Naive B cell (primary cell): ENCODE data around the gene GRID1. TPM values are rescaled to one million over a fixed set of nuclear protein-coding genes. Genes with fewer than 3 reads are reported as not detected.
A peak's percentile ranks its signal among the peaks of the same experiment; 100 is the strongest.

Experiments
- ATAC-seq, 2 donors: fragments of 150-1000 bp; cut with Tn5 transposase; 2 replicates each; pipeline ENCODE4 v1.10.0; 2021; ENCODE audit warnings: low read depth in 2 of 2, mild to moderate bottlenecking in 2 of 2, moderate library complexity in 2 of 2
- DNase-seq: peaks from one replicate; pipeline ENCODE4 v3.0.0; 2022
- H3K27ac Mint-ChIP-seq, 6 donors: one replicate each; pipeline ENCODE4 v1.8.0; 2020 to 2022; ENCODE audit warnings: mild to moderate bottlenecking in 6 of 6, mixed read lengths in 6 of 6, moderate library complexity in 5 of 6, inconsistent platforms in 2 of 6
- H3K27me3 Mint-ChIP-seq, 3 donors: one replicate each; pipeline ENCODE4 v1.8.0; 2021 to 2022; ENCODE audit warnings: mixed read lengths in 3 of 3, mild to moderate bottlenecking in 1 of 3
- H3K36me3 Mint-ChIP-seq, 2 donors: one replicate each; pipeline ENCODE4 v1.8.0; 2020 to 2022; ENCODE audit warnings: mixed read lengths in 2 of 2, inconsistent platforms in 1 of 2, mild to moderate bottlenecking in 1 of 2
- H3K4me1 Mint-ChIP-seq, 3 donors: one replicate each; pipeline ENCODE4 v1.8.0; 2020 to 2022; ENCODE audit warnings: mixed read lengths in 3 of 3, inconsistent platforms in 1 of 3, mild to moderate bottlenecking in 1 of 3, moderate library complexity in 1 of 3
- H3K4me3 Mint-ChIP-seq, 8 donors: one replicate each; pipeline ENCODE4 v1.8.0; 2020 to 2022; ENCODE audit warnings: mild to moderate bottlenecking in 8 of 8, mixed read lengths in 8 of 8, moderate library complexity in 8 of 8, inconsistent platforms in 2 of 8
- H3K9me3 Mint-ChIP-seq, 7 donors: one replicate each; pipeline ENCODE4 v1.8.0; 2020 to 2022; ENCODE audit warnings: mixed read lengths in 7 of 7, mild to moderate bottlenecking in 5 of 7, inconsistent platforms in 2 of 7, moderate library complexity in 1 of 7
- polyA plus RNA-seq, 6 donors: library from polyadenylated mRNA; unstranded; fragments of 300-500 nt; fragmentation: Illumina TruSeq; gene quantifications; one replicate each; pipeline ENCODE4 v1.2.3, GENCODE V29; 2021; ENCODE audit warnings: low read depth in 6 of 6

Gene GRID1
- polyA plus RNA-seq, 6 donors from 2014 or later: not detected

GRCh38 chr10:86314616-86315548 lies 51.7 kb downstream of the GRID1 start:
- DNase-seq (no peak), ATAC-seq (no peak)
- H3K36me3 Mint-ChIP-seq: no peaks in the 10 kb centered on the region
- H3K27ac Mint-ChIP-seq: no peak overlapping the region
- H3K4me1 Mint-ChIP-seq: no peaks in the 10 kb centered on the region
- H3K9me3 Mint-ChIP-seq: peaks cover 0 to 2% (median 0%) of the 10 kb centered on the region in 7 donors
- H3K27me3 Mint-ChIP-seq: peaks cover 34 to 50% (median 41%) of the 10 kb centered on the region in 3 donors
- H3K4me3 Mint-ChIP-seq: no peak overlapping the region

GRCh38 chr10:86313621-86314041 lies 53.0 kb downstream of the GRID1 start:
- H3K4me1 Mint-ChIP-seq: no peaks in the 10 kb centered on the region
- no peak for ATAC-seq
- no peak overlapping the region for H3K4me3 Mint-ChIP-seq
- peaks cover 36 to 51% (median 39%) of the 10 kb centered on the region in 3 donors for H3K27me3 Mint-ChIP-seq
- no peak for DNase-seq
- no peak overlapping the region for H3K27ac Mint-ChIP-seq
- H3K36me3 Mint-ChIP-seq: no peaks in the 10 kb centered on the region
- peaks cover 0 to 2% (median 0%) of the 10 kb centered on the region in 7 donors for H3K9me3 Mint-ChIP-seq

- Mint-ChIP-seq H3K4me1 (no peaks in the 10 kb centered on the region), H3K36me3 (no peaks in the 10 kb centered on the region), H3K4me3 (no peak overlapping the region), H3K9me3 (peaks cover 0 to 2% (median 0%) of the 10 kb centered on the region in 7 donors), H3K27me3 (peaks cover 39 to 56% (median 45%) of the 10 kb centered on the region in 3 donors), H3K27ac (no peak overlapping the region)
- DNase-seq (no peak), ATAC-seq (no peak)
These were observed 53.8 kb downstream of the GRID1 start for GRCh38 chr10:86312701-86313270.

- Mint-ChIP-seq H3K36me3 (no peaks in the 10 kb centered on the region), H3K4me1 (no peaks in the 10 kb centered on the region), H3K9me3 (peaks cover 0 to 2% (median 0%) of the 10 kb centered on the region in 7 donors), H3K27ac (no peak overlapping the region), H3K27me3 (peaks cover 40 to 56% (median 46%) of the 10 kb centered on the region in 3 donors), H3K4me3 (no peak overlapping the region)
- DNase-seq (no peak), ATAC-seq (no peak)
These were observed 54.7 kb downstream of the GRID1 start for GRCh38 chr10:86311906-86312305.

- DNase-seq: no peak
- Mint-ChIP-seq H3K36me3 (no peaks in the 10 kb centered on the region), H3K4me1 (no peaks in the 10 kb centered on the region), H3K27ac (no peak overlapping the region), H3K27me3 (peaks cover 40 to 54% (median 45%) of the 10 kb centered on the region in 3 donors), H3K9me3 (peaks cover 0 to 2% (median 0%) of the 10 kb centered on the region in 7 donors), H3K4me3 (no peak overlapping the region)
- ATAC-seq: no peak
These were observed 55.4 kb downstream of the GRID1 start for GRCh38 chr10:86311190-86311589.

- no peak overlapping the region for H3K4me3 Mint-ChIP-seq
- H3K36me3 Mint-ChIP-seq: no peaks in the 10 kb centered on the region
- H3K27me3 Mint-ChIP-seq: peaks cover 37 to 49% (median 40%) of the 10 kb centered on the region in 3 donors
- no peaks in the 10 kb centered on the region for H3K4me1 Mint-ChIP-seq
- H3K9me3 Mint-ChIP-seq: peaks cover 0 to 2% (median 0%) of the 10 kb centered on the region in 7 donors
- DNase-seq (no peak), ATAC-seq (no peak)
- H3K27ac Mint-ChIP-seq: no peak overlapping the region
These were observed 55.9 kb downstream of the GRID1 start for GRCh38 chr10:86310702-86311101.

GRCh38 chr10:86310291-86310690 lies 56.3 kb downstream of the GRID1 start:
- DNase-seq (no peak), ATAC-seq (no peak)
- no peaks in the 10 kb centered on the region for H3K4me1 Mint-ChIP-seq
- H3K4me3 Mint-ChIP-seq: no peak overlapping the region
- peaks cover 0 to 2% (median 0%) of the 10 kb centered on the region in 7 donors for H3K9me3 Mint-ChIP-seq
- H3K36me3 Mint-ChIP-seq: no peaks in the 10 kb centered on the region
- peaks cover 33 to 49% (median 39%) of the 10 kb centered on the region in 3 donors for H3K27me3 Mint-ChIP-seq
- H3K27ac Mint-ChIP-seq: no peak overlapping the region

- Mint-ChIP-seq H3K27me3 (peaks cover 30 to 56% (median 42%) of the 10 kb centered on the region in 3 donors), H3K4me1 (no peaks in the 10 kb centered on the region), H3K4me3 (no peak overlapping the region), H3K9me3 (peaks cover 0 to 3% (median 0%) of the 10 kb centered on the region in 7 donors), H3K27ac (peak overlapping the region in 1 of 6 donors; percentile 58), H3K36me3 (no peaks in the 10 kb centered on the region)
- DNase-seq: no peak
- ATAC-seq: no peak
These were observed 58.5 kb downstream of the GRID1 start for GRCh38 chr10:86308056-86308455.

GRCh38 chr10:86306628-86307278 lies 59.8 kb downstream of the GRID1 start:
- H3K4me1 Mint-ChIP-seq: no peaks in the 10 kb centered on the region
- H3K4me3 Mint-ChIP-seq: no peak overlapping the region
- H3K27me3 Mint-ChIP-seq: peaks cover 29 to 60% (median 47%) of the 10 kb centered on the region in 3 donors
- H3K36me3 Mint-ChIP-seq: no peaks in the 10 kb centered on the region
- peaks cover 0 to 3% (median 0%) of the 10 kb centered on the region in 7 donors for H3K9me3 Mint-ChIP-seq
- ATAC-seq (no peak), DNase-seq (no peak)
- H3K27ac Mint-ChIP-seq: no peak overlapping the region

- no peak overlapping the region for H3K4me3 Mint-ChIP-seq
- DNase-seq: no peak
- no peaks in the 10 kb centered on the region for H3K4me1 Mint-ChIP-seq
- no peaks in the 10 kb centered on the region for H3K36me3 Mint-ChIP-seq
- ATAC-seq: no peak
- peaks cover 0 to 3% (median 0%) of the 10 kb centered on the region in 7 donors for H3K9me3 Mint-ChIP-seq
- H3K27me3 Mint-ChIP-seq: peaks cover 29 to 64% (median 52%) of the 10 kb centered on the region in 3 donors
- H3K27ac Mint-ChIP-seq: no peak overlapping the region
These were observed 61.1 kb downstream of the GRID1 start for GRCh38 chr10:86305521-86305920.

- ATAC-seq (no peak), DNase-seq (no peak)
- no peak overlapping the region for H3K27ac Mint-ChIP-seq
- H3K4me1 Mint-ChIP-seq: no peaks in the 10 kb centered on the region
- peaks cover 21 to 66% (median 45%) of the 10 kb centered on the region in 3 donors for H3K27me3 Mint-ChIP-seq
- H3K36me3 Mint-ChIP-seq: no peaks in the 10 kb centered on the region
- peaks cover 0 to 3% (median 0%) of the 10 kb centered on the region in 7 donors for H3K9me3 Mint-ChIP-seq
- no peak overlapping the region for H3K4me3 Mint-ChIP-seq
These were observed 62.2 kb downstream of the GRID1 start for GRCh38 chr10:86304436-86304835.

GRCh38 chr10:86303626-86304025 lies 63.0 kb downstream of the GRID1 start:
- Mint-ChIP-seq H3K4me3 (no peak overlapping the region), H3K4me1 (no peaks in the 10 kb centered on the region), H3K36me3 (no peaks in the 10 kb centered on the region), H3K27ac (no peak overlapping the region), H3K27me3 (peaks cover 16 to 58% (median 39%) of the 10 kb centered on the region in 3 donors), H3K9me3 (peaks cover 0 to 3% (median 0%) of the 10 kb centered on the region in 7 donors)
- DNase-seq: no peak
- ATAC-seq: no peak

- ATAC-seq (no peak), DNase-seq (no peak)
- no peaks in the 10 kb centered on the region for H3K4me1 Mint-ChIP-seq
- no peaks in the 10 kb centered on the region for H3K36me3 Mint-ChIP-seq
- H3K9me3 Mint-ChIP-seq: peaks cover 0 to 3% (median 0%) of the 10 kb centered on the region in 7 donors
- no peak overlapping the region for H3K27ac Mint-ChIP-seq
- peaks cover 9 to 49% (median 30%) of the 10 kb centered on the region in 3 donors for H3K27me3 Mint-ChIP-seq
- H3K4me3 Mint-ChIP-seq: no peak overlapping the region
These were observed 64.6 kb downstream of the GRID1 start for GRCh38 chr10:86301971-86302370.
